GM12891 (cell line): ENCODE data around the gene SAA2.

Source experiments
- DNase-seq: peaks from one replicate; pipeline ENCODE4 v3.0.0; 2011; ENCODE audit warnings: low spot score; ENCODE audit not compliant: insufficient read length
- FAIRE-seq: peaks from 2 replicates; lab custom pipeline; 2011; peaks lifted over from hg19 to GRCh38; lab: Jason Lieb, UNC
- PAX5 ChIP-seq: IDR thresholded peaks from 2 replicates; pipeline ENCODE4 v1.6.1; 2011; ENCODE audit warnings: low read length, moderate library complexity, mild to moderate bottlenecking; ENCODE audit not compliant: insufficient read depth, severe bottlenecking
- POLR2A ChIP-seq: IDR thresholded peaks from 2 replicates; pipeline ENCODE4 v1.6.1; 2011; ENCODE audit warnings: low read depth, low read length, control low read depth
- POLR2AphosphoS5 ChIP-seq: IDR thresholded peaks from 2 replicates; pipeline ENCODE4 v1.6.1; 2011; ENCODE audit warnings: low read depth, low read length, control low read depth
- POU2F2 ChIP-seq: IDR thresholded peaks from 2 replicates; pipeline ENCODE4 v1.6.1; 2011; ENCODE audit warnings: low read depth, mild to moderate bottlenecking, control low read depth, low read length, moderate library complexity
- SPI1 ChIP-seq: IDR thresholded peaks from 2 replicates; pipeline ENCODE4 v1.6.1; 2011; ENCODE audit warnings: low read depth, low read length, control low read depth
- TAF1 ChIP-seq: IDR thresholded peaks from 2 replicates; pipeline ENCODE4 v1.6.1; 2011; ENCODE audit warnings: low read depth, low read length, control low read depth

SAA2 gene

DNA sequence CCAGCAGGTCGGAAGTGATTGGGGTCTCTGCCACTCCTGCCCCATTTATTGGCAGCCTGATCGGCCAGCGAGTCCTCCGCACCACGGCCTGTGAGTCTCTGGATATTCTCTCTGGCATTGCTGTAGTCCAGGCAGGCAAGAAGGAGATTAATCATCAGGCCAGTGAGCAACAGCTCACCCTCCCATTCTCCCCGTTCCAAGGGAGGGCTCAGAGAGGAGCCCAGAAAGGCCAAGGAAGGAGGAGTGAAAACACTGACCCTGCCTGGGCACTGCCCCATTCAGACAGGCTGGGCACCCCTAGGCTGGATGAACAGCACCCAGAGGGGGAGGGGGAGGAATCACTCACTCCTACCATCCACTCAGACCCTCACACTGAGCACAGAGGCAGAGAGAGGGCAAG lies 3.1 kb downstream of the SAA2 start:
- FAIRE-seq = no peak

DNA sequence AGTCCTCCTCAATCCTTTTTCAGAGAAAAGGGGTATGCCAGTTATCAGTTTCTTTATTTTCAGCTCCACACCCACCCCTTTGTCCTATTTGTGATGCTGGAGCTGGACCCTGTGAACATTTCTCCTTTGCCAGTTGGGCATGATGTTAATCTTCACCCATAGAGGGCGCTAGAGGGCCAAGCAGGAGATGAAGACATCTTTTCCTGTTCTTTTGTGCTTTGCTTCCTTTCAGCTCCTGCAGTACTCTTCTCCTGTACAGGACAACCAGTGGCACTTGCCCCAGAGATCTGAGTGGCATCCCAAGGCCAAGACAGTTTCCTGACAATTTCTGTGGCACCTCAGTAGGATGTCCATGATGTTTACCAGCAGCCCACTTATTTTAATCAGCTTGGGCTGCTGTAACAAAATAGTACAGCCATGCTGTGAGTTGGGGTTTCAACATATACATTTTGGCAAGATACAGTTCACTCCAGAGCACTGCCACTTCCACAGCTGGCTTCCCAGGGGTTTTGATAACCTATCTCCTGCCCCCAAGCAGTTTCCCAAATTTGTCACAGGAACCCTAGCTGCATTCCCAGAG lies 4.6 kb downstream of the SAA2 start:
- FAIRE-seq = peak; percentile 85
- TF ChIP-seq POU2F2 = peak; percentile 45; the same call in 1 of the 2 replicates
- TF ChIP-seq PAX5 = no peak
- no peak for TF ChIP-seq POLR2AphosphoS5
- TF ChIP-seq TAF1 = no peak

More for the DNA sequence above, 3.1 kb downstream of the SAA2 start:
- TF ChIP-seq POU2F2 (no peak), SPI1 (no peak), POLR2A (no peak), POLR2AphosphoS5 (no peak), TAF1 (no peak)
- DNase-seq = no peak

DNA sequence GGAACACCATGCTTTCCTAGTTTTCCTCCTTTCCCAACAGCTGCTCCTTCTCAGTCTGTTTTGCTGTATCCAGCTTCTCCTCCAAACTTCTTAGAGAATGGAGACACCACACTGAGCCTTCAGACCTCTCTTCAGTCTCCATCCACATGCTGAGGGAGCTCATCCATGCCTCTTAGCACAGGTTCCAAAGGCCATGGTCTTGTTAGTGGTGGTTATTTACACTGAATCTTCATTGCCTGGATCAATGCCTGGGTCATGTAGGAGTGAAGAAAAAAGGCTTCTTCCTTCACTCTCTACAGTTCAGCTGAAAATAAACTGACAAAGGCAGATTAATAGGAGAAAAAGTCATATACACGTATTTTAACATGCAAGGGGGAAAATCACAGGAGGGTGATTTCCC lies 8.8 kb downstream of the SAA2 start:
- no peak for FAIRE-seq
- DNase-seq = no peak
- TF ChIP-seq PAX5 (no peak), SPI1 (no peak), POLR2A (no peak), POLR2AphosphoS5 (no peak), TAF1 (no peak), POU2F2 (no peak)

More for the DNA sequence above, 4.6 kb downstream of the SAA2 start:
- no peak for DNase-seq

DNA sequence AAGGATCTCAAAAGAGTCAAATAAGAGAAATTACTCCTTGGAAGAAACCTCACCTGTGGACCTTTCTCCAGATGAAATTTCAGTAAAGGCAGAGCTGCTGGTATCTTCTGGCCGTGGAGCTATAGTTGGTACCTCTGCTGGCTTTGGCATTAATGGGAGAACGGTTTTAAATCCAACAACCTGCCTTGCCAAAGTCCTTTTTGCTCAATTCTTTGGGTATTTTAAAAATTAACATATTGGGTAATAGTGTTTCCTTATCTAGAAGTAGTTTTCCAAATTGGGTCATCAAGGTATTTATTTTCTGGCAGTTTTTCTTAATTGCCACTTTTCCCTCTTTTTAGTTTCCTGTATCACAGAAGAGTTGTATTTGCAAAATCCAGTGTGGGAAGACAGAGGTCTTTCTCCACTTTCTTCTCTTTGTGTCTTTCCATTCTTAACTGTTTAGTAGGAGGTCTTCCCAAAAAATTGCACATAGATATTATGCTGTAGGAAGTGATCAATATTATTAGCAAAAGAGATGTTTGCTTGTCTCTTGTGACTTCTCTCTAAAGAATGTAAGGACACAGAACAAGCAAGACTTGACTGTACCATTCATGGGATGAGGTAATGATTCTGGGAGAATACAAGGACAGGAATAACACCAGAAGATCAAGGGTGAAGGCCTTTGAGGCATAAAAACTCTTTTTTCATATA lies 11.7 kb downstream of the SAA2 start, which contains the start of gene SAA4:
Gene SAA4, minus strand, starts transcription at position 139 of the 693 bp plus-strand sequence. CDS start 876 bp downstream, outside the sequence.
- no peak for FAIRE-seq
- no peak for DNase-seq
- no peak for TF ChIP-seq POLR2AphosphoS5
- TF ChIP-seq TAF1 = no peak
- no peak for TF ChIP-seq POU2F2
- no peak for TF ChIP-seq PAX5
- TF ChIP-seq POLR2A = no peak
- no peak for TF ChIP-seq SPI1

DNA sequence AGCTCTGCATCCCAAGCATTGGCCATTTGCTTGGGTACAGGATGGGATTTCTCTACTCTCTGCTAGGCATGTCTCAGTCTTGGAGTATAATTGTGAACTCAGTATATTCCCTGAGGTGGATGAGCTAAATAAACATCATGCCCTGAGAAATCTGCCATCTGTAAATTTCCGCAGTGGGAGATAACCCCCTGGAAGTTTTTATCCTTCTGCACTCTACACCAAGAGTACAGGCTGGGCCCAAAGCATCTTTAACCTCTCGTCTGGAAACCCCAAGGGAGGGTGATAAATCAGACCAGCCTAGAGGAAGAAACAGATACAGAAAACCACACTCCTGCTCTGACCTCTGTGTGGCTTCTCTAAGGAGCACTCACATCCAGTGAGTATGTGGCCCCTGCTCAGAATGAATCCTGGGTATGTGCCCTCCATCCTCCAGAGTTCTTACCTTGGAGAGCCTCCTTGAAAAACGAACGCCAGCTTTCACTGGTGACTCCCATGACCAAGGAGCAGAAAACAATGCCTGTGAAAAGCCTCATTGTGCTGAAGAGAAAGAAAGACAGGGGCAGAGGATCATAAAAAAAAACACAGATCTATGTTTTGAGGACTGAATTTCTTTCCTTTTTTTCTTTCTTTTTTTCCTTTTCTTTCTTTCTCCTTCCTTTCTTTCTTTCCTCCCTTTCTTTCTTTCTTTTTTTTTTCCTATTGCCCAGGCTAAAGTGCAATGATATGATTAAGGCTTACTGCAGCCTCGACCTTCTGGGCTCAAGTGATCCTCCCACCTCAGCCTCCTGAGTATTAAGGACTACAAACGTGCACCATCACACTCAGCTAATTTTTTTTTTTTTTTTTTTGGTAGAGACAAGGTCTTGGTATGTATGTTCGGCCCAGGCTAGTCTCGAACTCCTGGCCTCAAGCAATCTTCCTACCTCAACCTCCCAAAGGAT lies 12.8 kb downstream of the SAA2 start:
- DNase-seq (no peak), FAIRE-seq (no peak)
- TF ChIP-seq TAF1 (no peak), POU2F2 (no peak), POLR2A (no peak), SPI1 (no peak), POLR2AphosphoS5 (no peak), PAX5 (no peak)

DNA sequence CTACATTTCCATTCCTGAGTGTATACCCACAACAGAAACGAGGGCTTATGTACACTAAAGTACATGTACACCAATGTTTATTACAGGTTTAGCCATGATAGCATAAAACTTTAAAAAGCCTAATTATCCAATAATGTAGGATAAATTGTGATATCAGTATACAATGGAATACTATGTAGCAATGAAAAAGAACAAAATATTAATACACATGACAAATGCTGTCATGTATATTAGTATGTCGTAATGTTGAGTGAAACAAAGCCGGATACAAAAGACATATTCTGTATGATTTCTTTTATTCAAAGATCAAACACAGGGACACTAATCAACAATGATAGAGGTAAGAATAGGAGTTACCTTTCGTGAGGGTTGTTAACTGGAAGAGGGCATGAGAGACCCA lies 14.6 kb downstream of the SAA2 start:
- TF ChIP-seq POLR2AphosphoS5 (no peak), SPI1 (no peak)
- FAIRE-seq = no peak
- no peak for DNase-seq

DNA sequence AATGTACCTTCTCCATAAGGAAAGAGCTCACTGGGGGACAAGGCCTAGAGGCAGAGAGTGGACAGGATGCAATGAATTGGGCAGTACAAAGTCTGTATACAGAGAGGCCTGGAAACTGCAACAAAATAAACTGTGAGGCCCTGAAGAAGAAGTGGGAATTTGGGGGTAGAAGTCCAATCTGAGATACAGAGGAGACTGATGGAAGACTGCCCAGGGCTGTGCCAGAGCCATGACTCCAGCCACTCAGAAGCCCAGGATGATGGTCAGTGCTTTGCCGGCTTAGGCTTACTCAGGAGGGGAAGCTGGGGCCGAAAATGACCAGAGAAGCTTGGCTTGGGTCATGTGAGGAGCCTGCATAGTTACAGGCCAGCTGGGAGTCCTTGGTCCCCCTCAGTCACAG lies 17.6 kb downstream of the SAA2 start:
- TF ChIP-seq TAF1 (no peak), PAX5 (no peak), POU2F2 (no peak), SPI1 (no peak), POLR2A (no peak), POLR2AphosphoS5 (no peak)

DNA sequence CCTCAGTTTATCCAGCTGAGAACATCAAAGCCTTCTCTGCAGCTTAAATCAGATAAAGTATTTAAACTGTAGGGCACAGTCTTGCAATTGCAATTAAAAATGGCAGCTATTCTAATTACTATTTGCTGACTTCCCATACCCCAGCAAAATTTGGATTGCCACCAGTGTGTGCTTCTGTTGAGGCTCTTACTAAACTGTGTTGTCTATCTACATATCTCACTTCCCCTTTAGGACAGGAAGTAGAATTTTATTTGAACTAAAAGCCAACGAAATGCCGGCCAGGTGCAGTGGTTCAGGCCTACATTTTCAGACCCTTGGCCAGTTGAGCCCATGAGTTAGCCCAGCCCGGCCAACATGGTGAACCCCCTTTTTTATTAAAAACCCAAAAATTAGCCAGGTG lies 19.0 kb downstream of the SAA2 start:
- DNase-seq (peak; percentile 38), FAIRE-seq (no peak)
- peak; percentile 89 for TF ChIP-seq SPI1
- TF ChIP-seq PAX5 = no peak

More for the DNA sequence above, 17.6 kb downstream of the SAA2 start:
- DNase-seq = no peak
- FAIRE-seq = no peak

DNA sequence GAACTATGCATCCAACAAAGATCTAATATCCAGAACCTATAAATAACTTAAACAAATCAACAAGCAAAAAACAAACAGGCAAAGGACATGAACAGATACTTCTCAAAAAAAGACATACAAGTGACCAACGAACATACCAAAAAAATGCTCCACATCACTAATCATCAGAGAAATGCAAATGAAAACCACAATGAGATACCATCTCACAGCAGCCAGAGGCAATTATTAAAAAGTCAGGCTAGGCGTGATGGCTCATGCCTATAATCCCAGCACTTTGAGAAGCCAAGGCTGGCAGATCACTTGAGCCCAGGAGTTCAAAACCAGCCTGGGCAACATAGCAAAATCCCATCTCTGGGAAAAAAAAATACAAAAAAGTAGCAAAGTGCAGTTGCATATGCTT lies 22.6 kb downstream of the SAA2 start:
- no peak for FAIRE-seq
- TF ChIP-seq TAF1 (no peak), POLR2AphosphoS5 (no peak), SPI1 (no peak), POU2F2 (no peak), POLR2A (no peak), PAX5 (no peak)
- DNase-seq = no peak
